Common myeloid progenitor, CD34-positive (primary cell): ENCODE data around the gene SYT7.

Experiments used
- CTCF ChIA-PET: fragments of 350-600 bp; sonication (Branson Sonifier 250); formaldehyde crosslinking; loops from one replicate; lab custom pipeline; 2021; ENCODE audit warnings: antibody characterized with exemption; lab: Charles Lee
- POLR2A ChIA-PET: fragments of 350-600 bp; sonication (Branson Sonifier 250); formaldehyde crosslinking; loops from one replicate; lab custom pipeline; 2021; ENCODE audit warnings: antibody characterized with exemption; lab: Charles Lee
- DNase-seq, 3 donors: peaks; one replicate each; pipeline versions ENCODE4 v3.0.0 to v3.0.0-alpha.2; 2013
- H3K27ac ChIP-seq, 2 experiments: 1 replicate in 1 of 2; 2 replicates in 1 of 2; pipeline ENCODE4 v1.7.0; 2013; ENCODE audit warnings: inconsistent platforms in 2 of 2, low read length in 2 of 2, mild to moderate bottlenecking in 2 of 2, low read depth in 1 of 2, moderate library complexity in 1 of 2; ENCODE audit not compliant: severe bottlenecking in 2 of 2, insufficient read depth in 1 of 2, poor library complexity in 1 of 2
- H3K27me3 ChIP-seq, 5 experiments: replicated peaks in 2 of 5; 1 replicate in 3 of 5; 2 replicates in 2 of 5; pipeline versions ENCODE4 v1.6.1 to v1.7.0; 2013; ENCODE audit warnings: low read length in 4 of 5, mild to moderate bottlenecking in 2 of 5, moderate library complexity in 2 of 5, inconsistent platforms in 1 of 5; ENCODE audit not compliant: insufficient read depth in 5 of 5, control insufficient read depth in 4 of 5
- H3K36me3 ChIP-seq, 4 experiments: 1 replicate in 2 of 4; 2 replicates in 2 of 4; pipeline versions ENCODE4 v1.6.1 to v1.7.0; 2013; ENCODE audit warnings: low read length in 3 of 4, control low read depth in 1 of 4, mild to moderate bottlenecking in 1 of 4; ENCODE audit not compliant: control insufficient read depth in 4 of 4, insufficient read depth in 4 of 4
- H3K4me1 ChIP-seq, 4 experiments: 1 replicate in 3 of 4; 2 replicates in 1 of 4; pipeline versions ENCODE4 v1.6.1 to v1.7.1; 2013; ENCODE audit warnings: low read length in 3 of 4, mild to moderate bottlenecking in 3 of 4, control low read depth in 1 of 4, inconsistent platforms in 1 of 4, moderate library complexity in 1 of 4; ENCODE audit not compliant: control insufficient read depth in 4 of 4, insufficient read depth in 4 of 4; ENCODE audit errors: control extremely low read depth in 1 of 4
- H3K4me3 ChIP-seq, 7 experiments: 1 replicate in 4 of 7; 2 replicates in 3 of 7; pipeline versions ENCODE4 v1.5.1 to v1.7.0; 2013; ENCODE audit warnings: mild to moderate bottlenecking in 7 of 7, low read length in 6 of 7, moderate library complexity in 6 of 7, inconsistent platforms in 2 of 7, low read depth in 2 of 7, control low read depth in 1 of 7; ENCODE audit not compliant: insufficient read depth in 4 of 7, control insufficient read depth in 1 of 7; ENCODE audit errors: extremely low read depth in 1 of 7
- H3K9me3 ChIP-seq, 5 experiments: 1 replicate in 4 of 5; 2 replicates in 1 of 5; pipeline versions ENCODE4 v1.6.1 to v1.7.1; 2013; ENCODE audit warnings: low read length in 4 of 5, mild to moderate bottlenecking in 2 of 5, inconsistent platforms in 1 of 5, low read depth in 1 of 5, moderate library complexity in 1 of 5; ENCODE audit not compliant: control insufficient read depth in 4 of 5, insufficient read depth in 2 of 5; ENCODE audit errors: control extremely low read depth in 1 of 5
- WGBS: methylation state at CpG from one replicate; pipeline ENCODE4 v1.1.5; 2013; ENCODE audit not compliant: insufficient coverage; 5-methylcytosine and 5-hydroxymethylcytosine counted together

SYT7 gene

GRCh38 chr11:61534933-61535839, 45.7 kb downstream of the SYT7 start:
- POLR2A ChIA-PET, result no interaction called here
- no peak for DNase-seq
- no peaks in the 10 kb centered on the region for H3K9me3 ChIP-seq
- no peak overlapping the region for H3K4me3 ChIP-seq
- CTCF ChIA-PET, result interaction anchor here (0.8 to 1.4 kb wide), 4 partner anchors 9 to 56 kb away, joined by 3 to 4 read pairs (median 3); no protein-coding TSS in a partner anchor
- 85% methylated on average over 30 of the region's 32 CpGs for WGBS
- no peak overlapping the region for H3K27ac ChIP-seq
- peaks cover 0 to 21% (median 5%) of the 10 kb centered on the region in 5 experiments for H3K27me3 ChIP-seq
- H3K36me3 ChIP-seq, result no peaks in the 10 kb centered on the region
- peaks cover 0 to 2% (median 0%) of the 10 kb centered on the region in 4 experiments for H3K4me1 ChIP-seq

- Histone ChIP-seq H3K36me3 (no peaks in the 10 kb centered on the region), H3K27ac (no peak overlapping the region), H3K4me3 (no peak overlapping the region), H3K9me3 (no peaks in the 10 kb centered on the region), H3K27me3 (peaks cover 0 to 18% (median 3%) of the 10 kb centered on the region in 5 experiments), H3K4me1 (peaks cover 0 to 2% (median 0%) of the 10 kb centered on the region in 4 experiments)
- DNase-seq, result no peak
- ChIA-PET CTCF (interaction anchor here (1.5 kb wide), 1 partner anchor 32 kb away, joined by 4 read pairs; no protein-coding TSS in a partner anchor), POLR2A (no interaction called here)
- 89% methylated on average over 31 of the region's 36 CpGs for WGBS
Measured at GRCh38 chr11:61534025-61534932, 46.6 kb downstream of the SYT7 start.

DNA sequence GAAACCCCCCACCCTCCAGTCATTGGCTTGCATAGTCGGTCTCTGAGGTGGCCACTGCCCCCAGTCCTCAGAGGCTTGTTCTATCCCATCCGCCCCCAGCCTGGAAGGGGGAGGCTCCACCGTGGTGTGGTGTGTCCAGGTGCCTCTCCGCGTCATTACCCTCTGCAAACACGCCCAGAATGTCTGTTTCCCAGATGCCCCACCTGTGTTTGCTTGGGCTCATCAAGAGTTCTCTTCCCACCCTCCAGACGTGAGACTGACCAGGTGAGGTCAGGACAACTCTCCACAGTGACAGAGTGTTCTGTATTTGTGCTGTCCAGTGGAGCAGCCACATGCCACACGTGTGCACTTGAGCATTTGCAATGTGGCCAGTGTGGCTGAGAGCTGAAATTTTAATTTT, 47.5 kb downstream of the SYT7 start:
- no peak for DNase-seq
- ChIA-PET CTCF (interaction anchor here (0.8 to 1.5 kb wide), 2 partner anchors 16 to 33 kb away, joined by 3 to 4 read pairs; no protein-coding TSS in a partner anchor), POLR2A (no interaction called here)
- Histone ChIP-seq H3K36me3 (no peaks in the 10 kb centered on the region), H3K4me1 (peaks cover 0 to 2% (median 0%) of the 10 kb centered on the region in 4 experiments), H3K4me3 (no peak overlapping the region), H3K9me3 (no peaks in the 10 kb centered on the region), H3K27me3 (peaks cover 0 to 18% (median 2%) of the 10 kb centered on the region in 5 experiments), H3K27ac (no peak overlapping the region)
- 83% methylated on average over 6 of the region's 8 CpGs for WGBS

- 89% methylated on average over 9 of the region's 16 CpGs for WGBS
- peaks cover 0 to 22% (median 2%) of the 10 kb centered on the region in 5 experiments for H3K27me3 ChIP-seq
- CTCF ChIA-PET, result interaction anchor here (0.6 to 2.7 kb wide), 4 partner anchors 12 to 34 kb away, joined by 3 to 11 read pairs (median 4); no protein-coding TSS in a partner anchor
Measured at GRCh38 chr11:61533039-61533375, 47.9 kb downstream of the SYT7 start.

GRCh38 chr11:61532134-61533038, 48.5 kb downstream of the SYT7 start:
- peaks cover 0 to 2% (median 0%) of the 10 kb centered on the region in 4 experiments for H3K4me1 ChIP-seq
- no peaks in the 10 kb centered on the region for H3K36me3 ChIP-seq
- WGBS, result 80% methylated on average over 1 of the region's 10 CpGs
- H3K27ac ChIP-seq, result no peak overlapping the region
- peak; percentile 29 to 59 (median 41) for DNase-seq
- CTCF ChIA-PET, result interaction anchor here (0.6 to 2.7 kb wide), 17 partner anchors 9 to 146 kb away, joined by 3 to 12 read pairs (median 3); no protein-coding TSS in a partner anchor
- POLR2A ChIA-PET, result no interaction called here
- H3K4me3 ChIP-seq, result no peak overlapping the region
- H3K27me3 ChIP-seq, result peaks cover 0 to 28% (median 2%) of the 10 kb centered on the region in 5 experiments
- no peaks in the 10 kb centered on the region for H3K9me3 ChIP-seq

More at GRCh38 chr11:61533039-61533375, 47.9 kb downstream of the SYT7 start:
- no peak for DNase-seq
- peaks cover 0 to 2% (median 0%) of the 10 kb centered on the region in 4 experiments for H3K4me1 ChIP-seq
- POLR2A ChIA-PET, result no interaction called here
- H3K27ac ChIP-seq, result no peak overlapping the region
- H3K36me3 ChIP-seq, result no peaks in the 10 kb centered on the region
- no peaks in the 10 kb centered on the region for H3K9me3 ChIP-seq
- H3K4me3 ChIP-seq, result no peak overlapping the region

- 43% methylated on average over 2 of the region's 3 CpGs for WGBS
- H3K4me1 ChIP-seq, result peaks cover 0 to 2% (median 0%) of the 10 kb centered on the region in 4 experiments
- H3K27me3 ChIP-seq, result peaks cover 0 to 40% (median 2%) of the 10 kb centered on the region in 5 experiments
- H3K36me3 ChIP-seq, result no peaks in the 10 kb centered on the region
- DNase-seq, result no peak
- H3K4me3 ChIP-seq, result no peak overlapping the region
- no peaks in the 10 kb centered on the region for H3K9me3 ChIP-seq
- H3K27ac ChIP-seq, result no peak overlapping the region
- CTCF ChIA-PET, result interaction anchor here (0.8 to 2.7 kb wide), 13 partner anchors 10 to 107 kb away, joined by 3 to 12 read pairs (median 5); no protein-coding TSS in a partner anchor
- POLR2A ChIA-PET, result no interaction called here
Measured at GRCh38 chr11:61531044-61531443, 49.8 kb downstream of the SYT7 start.
